ENCODE measurements around the gene KAT5.
"Not testable (repeated sequence)": the region's sequence is repeated elsewhere in the genome, so short reads cannot be mapped to it uniquely, and the experiment has no call there.

Gene KAT5

GRCh38 chr11:65745049-65745448, 33.0 kb downstream of the KAT5 start:
- DNase-seq: no peak

- DNase-seq: not testable (repeated sequence)
These were observed 50.1 kb downstream of the KAT5 start for GRCh38 chr11:65762169-65762568.

- DNase-seq: not testable (repeated sequence)
These were observed 50.8 kb downstream of the KAT5 start for GRCh38 chr11:65762816-65763215.

- no peak for DNase-seq
These were observed 52.4 kb downstream of the KAT5 start for GRCh38 chr11:65764434-65764833.

GRCh38 chr11:65766535-65766934, 54.5 kb downstream of the KAT5 start:
- DNase-seq: no peak

GRCh38 chr11:65767406-65767805, 55.4 kb downstream of the KAT5 start:
- DNase-seq: no peak

GRCh38 chr11:65767806-65768205, 55.8 kb downstream of the KAT5 start:
- DNase-seq: not testable (repeated sequence)

Data from activated CD8-positive, alpha-beta memory T cell treated with anti-CD3 and anti-CD28 coated beads, Interleukin-2, amount 50 U/mL, for 4 hours (primary cell).